ENCODE measurements around the gene PDE4D. TPM values are rescaled to one million over a fixed set of nuclear protein-coding genes. Genes with fewer than 3 reads are reported as not detected.

Gene PDE4D
- total RNA-seq, 1 donor from 2014 or later: 44.8 TPM

DNA sequence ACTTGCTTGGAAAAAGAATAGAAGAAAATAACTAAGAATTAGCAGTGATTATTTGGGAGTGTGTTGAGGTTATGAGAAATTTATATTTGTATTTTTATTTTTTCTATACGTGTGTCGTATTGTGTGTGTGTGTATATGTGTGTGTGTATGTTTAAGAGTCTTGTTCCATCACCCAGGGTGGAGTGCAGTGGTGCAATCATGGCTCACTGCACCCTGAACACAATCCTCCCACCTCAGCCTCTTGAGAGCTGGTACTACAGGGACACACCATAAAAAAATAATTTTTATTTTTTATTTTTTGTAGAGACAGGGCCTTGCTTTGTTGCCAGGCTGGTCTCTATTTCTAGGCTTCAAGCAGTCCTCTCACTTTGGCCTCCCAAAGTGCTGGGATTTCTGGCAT, 643.8 kb downstream of the PDE4D start:
- H3K4me3 ChIP-seq: no peak overlapping the region
- H3K36me3 ChIP-seq: no peaks in the 10 kb centered on the region
- no peaks in the 10 kb centered on the region for H3K9me3 ChIP-seq
- no peaks in the 10 kb centered on the region for H3K4me1 ChIP-seq
- no peaks in the 10 kb centered on the region for H3K27me3 ChIP-seq
- no peak overlapping the region for H3K27ac ChIP-seq
- TF ChIP-seq, protein P1, sequence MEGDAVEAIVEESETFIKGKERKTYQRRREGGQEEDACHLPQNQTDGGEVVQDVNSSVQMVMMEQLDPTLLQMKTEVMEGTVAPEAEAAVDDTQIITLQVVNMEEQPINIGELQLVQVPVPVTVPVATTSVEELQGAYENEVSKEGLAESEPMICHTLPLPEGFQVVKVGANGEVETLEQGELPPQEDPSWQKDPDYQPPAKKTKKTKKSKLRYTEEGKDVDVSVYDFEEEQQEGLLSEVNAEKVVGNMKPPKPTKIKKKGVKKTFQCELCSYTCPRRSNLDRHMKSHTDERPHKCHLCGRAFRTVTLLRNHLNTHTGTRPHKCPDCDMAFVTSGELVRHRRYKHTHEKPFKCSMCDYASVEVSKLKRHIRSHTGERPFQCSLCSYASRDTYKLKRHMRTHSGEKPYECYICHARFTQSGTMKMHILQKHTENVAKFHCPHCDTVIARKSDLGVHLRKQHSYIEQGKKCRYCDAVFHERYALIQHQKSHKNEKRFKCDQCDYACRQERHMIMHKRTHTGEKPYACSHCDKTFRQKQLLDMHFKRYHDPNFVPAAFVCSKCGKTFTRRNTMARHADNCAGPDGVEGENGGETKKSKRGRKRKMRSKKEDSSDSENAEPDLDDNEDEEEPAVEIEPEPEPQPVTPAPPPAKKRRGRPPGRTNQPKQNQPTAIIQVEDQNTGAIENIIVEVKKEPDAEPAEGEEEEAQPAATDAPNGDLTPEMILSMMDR (IDR thresholded peaks at IDR 0.05): no peak
- intact Hi-C loops (cut with DNase I): no loop called here
- no peak for DNase-seq (ENCODE audit: low spot score in 2 of 2)

DNA sequence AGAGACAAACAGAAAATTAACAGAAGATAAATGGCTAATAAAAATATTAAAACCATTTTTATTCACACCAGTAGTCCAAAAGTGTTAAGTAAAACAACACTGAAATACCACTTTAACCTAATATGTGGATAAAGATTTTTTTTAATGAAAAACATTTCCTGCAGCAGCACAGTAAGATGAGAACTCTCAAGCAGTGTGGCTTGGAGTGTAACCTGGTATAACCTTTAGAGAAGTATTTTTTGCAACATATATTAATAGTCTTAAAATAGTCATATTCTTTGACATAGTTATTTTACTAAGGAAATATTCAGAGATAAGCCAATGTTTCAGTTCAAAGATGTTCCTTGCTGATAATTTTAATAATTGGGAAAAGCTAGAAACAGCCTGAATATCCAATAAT, 644.4 kb downstream of the PDE4D start:
- H3K9me3 ChIP-seq: no peaks in the 10 kb centered on the region
- no peak overlapping the region for H3K27ac ChIP-seq
- H3K27me3 ChIP-seq: no peaks in the 10 kb centered on the region
- H3K4me1 ChIP-seq: no peaks in the 10 kb centered on the region
- H3K36me3 ChIP-seq: no peaks in the 10 kb centered on the region
- no peak for DNase-seq (ENCODE audit: low spot score in 2 of 2)
- H3K4me3 ChIP-seq: no peak overlapping the region
- TF ChIP-seq, protein P1 (IDR thresholded peaks at IDR 0.05): no peak
- intact Hi-C loops (cut with DNase I): no loop called here

DNA sequence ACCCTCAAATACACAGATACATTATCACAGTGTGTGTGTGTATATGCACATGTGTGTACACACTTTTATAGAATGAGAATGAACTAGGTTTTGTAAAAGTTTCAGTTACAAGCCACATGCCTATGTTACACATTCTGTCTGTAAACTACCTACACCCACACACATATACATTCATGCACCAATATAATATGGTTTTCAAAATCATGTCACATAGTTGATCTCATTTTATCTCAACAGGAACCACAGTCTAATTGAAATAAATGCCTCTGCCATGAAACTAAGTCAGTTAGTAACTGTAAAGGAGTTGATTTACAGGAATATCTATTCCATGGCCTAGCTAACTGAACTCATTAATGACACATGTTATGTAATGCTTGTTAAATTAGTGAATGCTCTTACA, 646.6 kb downstream of the PDE4D start:
- TF ChIP-seq, protein P1 (IDR thresholded peaks at IDR 0.05): no peak
- no peaks in the 10 kb centered on the region for H3K4me1 ChIP-seq
- no peak for DNase-seq (ENCODE audit: low spot score in 2 of 2)
- no peaks in the 10 kb centered on the region for H3K27me3 ChIP-seq
- no peaks in the 10 kb centered on the region for H3K9me3 ChIP-seq
- H3K36me3 ChIP-seq: no peaks in the 10 kb centered on the region
- H3K4me3 ChIP-seq: no peak overlapping the region
- intact Hi-C loops (cut with DNase I): no loop called here
- H3K27ac ChIP-seq: no peak overlapping the region

DNA sequence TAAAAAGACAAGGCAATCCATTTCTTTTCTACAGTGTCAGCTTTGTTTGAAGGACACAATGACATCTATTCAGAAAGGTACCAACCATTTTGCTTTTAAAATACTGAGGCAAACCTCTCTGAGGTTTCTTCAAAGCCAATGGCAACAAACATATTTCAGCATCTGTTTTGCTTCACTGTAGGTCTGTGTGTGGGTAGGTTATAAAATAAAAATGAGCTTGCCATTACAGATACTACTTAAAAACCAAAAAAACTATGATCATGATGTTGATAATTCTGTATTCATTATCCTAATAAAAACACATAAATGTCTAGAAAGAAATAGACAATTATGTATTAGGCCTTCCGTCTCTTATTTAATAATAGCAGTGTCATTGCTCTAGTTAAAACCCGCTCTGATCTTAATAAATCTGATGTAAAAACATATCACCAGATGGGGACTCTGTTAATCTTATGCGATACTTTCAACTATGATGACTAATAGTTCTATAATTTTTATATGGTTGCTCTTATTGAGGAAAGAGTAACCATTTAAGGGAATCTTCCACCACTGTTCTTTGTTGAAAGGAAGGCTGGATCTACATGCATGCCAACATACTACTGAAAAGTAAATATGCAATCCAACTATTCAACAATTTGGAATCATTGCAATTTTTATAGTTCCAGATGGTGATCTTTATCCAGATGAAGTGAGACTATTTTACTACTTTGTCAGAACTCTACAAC, 647.2 kb downstream of the PDE4D start:
- TF ChIP-seq, protein P1 (IDR thresholded peaks at IDR 0.05): no peak
- Histone ChIP-seq H3K4me3 (no peak overlapping the region), H3K36me3 (no peaks in the 10 kb centered on the region), H3K4me1 (no peaks in the 10 kb centered on the region), H3K27ac (no peak overlapping the region), H3K27me3 (no peaks in the 10 kb centered on the region), H3K9me3 (no peaks in the 10 kb centered on the region)
- intact Hi-C loops (cut with DNase I): no loop called here
- no peak for DNase-seq (ENCODE audit: low spot score in 2 of 2)

DNA sequence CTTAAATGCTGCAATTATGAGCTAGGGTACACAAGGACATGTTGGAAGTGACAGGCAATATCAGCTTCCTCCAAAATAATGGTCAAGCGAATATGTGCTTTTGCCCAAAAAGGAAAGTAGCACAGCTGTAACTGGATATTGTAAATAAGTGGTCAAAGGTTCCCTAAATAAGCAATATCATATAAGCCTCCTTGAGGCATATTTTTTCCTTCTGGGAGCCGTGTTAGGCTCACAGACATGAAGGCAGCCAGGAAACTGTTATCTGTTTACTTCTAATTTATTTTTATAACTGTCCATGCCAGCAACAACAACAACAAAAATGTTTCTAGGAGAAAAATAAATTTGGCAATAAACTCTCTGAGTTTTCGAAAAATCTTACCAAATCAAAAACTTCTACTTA, 648.3 kb downstream of the PDE4D start:
- no peak for DNase-seq (ENCODE audit: low spot score in 2 of 2)
- intact Hi-C loops (cut with DNase I): no loop called here
- H3K27ac ChIP-seq: no peak overlapping the region
- TF ChIP-seq, protein P1 (IDR thresholded peaks at IDR 0.05): no peak
- no peaks in the 10 kb centered on the region for H3K36me3 ChIP-seq
- no peaks in the 10 kb centered on the region for H3K27me3 ChIP-seq
- no peaks in the 10 kb centered on the region for H3K9me3 ChIP-seq
- H3K4me1 ChIP-seq: no peaks in the 10 kb centered on the region
- H3K4me3 ChIP-seq: no peak overlapping the region

DNA sequence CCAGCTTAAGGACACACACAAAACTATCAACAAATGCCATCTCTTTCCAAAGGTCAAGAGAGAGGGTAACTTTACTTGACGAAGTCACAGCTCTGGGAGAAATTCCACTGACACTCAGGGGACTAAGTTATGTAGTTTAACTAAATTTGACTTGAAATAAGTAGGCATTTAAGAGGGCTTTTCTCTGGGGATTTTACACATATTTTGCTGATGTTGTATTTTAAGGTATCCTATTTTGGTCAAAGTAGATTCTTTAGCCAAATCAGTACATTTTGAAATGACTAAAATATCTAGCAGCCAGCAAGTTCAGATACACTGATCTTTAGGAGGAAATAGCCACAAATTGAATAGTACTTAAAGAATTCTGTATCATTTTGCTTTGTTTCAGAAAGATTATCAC, 652.0 kb downstream of the PDE4D start:
- Histone ChIP-seq H3K9me3 (no peaks in the 10 kb centered on the region), H3K4me1 (no peaks in the 10 kb centered on the region)

More for the DNA sequence above, 652.0 kb downstream of the PDE4D start:
- intact Hi-C loops (cut with DNase I): no loop called here
- DNase-seq (ENCODE audit: low spot score in 2 of 2): no peak
- TF ChIP-seq, protein P1 (IDR thresholded peaks at IDR 0.05): no peak
- Histone ChIP-seq H3K27me3 (no peaks in the 10 kb centered on the region), H3K27ac (no peak overlapping the region), H3K4me3 (no peak overlapping the region), H3K36me3 (no peaks in the 10 kb centered on the region)
